DMS153 treated with DMSO at 0.1 percent for 48 hours (cell line): ENCODE data around the gene PPT2.

ENCODE experiments used
- DNase-seq: peaks from one replicate; lab custom pipeline; 2025; ENCODE audit not compliant: unreplicated experiment; lab: John Stamatoyannopoulos, UW

Gene PPT2, protein sequence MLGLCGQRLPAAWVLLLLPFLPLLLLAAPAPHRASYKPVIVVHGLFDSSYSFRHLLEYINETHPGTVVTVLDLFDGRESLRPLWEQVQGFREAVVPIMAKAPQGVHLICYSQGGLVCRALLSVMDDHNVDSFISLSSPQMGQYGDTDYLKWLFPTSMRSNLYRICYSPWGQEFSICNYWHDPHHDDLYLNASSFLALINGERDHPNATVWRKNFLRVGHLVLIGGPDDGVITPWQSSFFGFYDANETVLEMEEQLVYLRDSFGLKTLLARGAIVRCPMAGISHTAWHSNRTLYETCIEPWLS

DNA sequence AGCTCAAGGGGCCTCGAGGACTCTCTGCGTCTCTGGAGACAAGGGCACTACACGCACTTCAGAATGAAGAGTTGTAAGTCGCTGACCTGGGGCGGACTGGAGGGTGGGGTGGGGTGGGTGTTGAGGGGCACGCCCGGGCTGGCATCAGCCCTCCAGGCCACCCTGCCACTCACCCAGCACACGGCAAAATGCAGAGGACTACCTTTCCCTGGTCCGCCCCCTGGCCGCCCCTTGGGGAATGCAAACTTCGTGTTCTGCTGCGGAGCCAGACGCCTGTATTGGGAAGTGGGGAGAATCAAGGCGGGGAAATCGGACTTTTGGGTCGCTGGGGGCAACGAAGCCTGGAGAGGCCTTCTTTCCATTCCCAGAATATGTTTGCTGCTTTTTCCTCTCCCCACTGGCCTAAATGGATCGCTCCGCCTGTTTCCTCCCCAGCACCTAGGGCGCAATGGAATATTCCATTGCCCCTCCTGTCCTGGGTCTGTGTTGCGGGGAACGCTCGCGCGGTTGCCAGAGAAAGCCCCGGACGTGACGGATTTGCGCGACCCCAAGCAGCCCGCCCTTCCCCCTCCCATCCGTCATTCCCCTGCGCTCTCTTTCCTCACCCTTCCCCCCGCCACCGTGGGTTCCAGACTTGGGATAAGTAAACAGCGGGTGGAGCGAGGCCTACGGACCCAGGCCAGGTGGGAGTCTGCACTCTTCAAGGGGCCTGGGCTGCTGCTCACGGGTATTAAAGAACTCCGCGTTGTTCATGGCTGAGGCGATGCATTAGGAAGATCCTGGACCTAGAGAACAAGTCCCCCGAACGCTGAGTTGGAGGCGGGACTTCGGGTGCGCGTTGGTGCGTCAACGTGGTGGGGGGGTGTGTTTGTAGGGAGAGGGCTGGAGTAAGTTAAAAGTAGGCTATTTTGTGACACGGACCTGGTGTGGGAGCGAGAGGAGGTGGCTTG lies at the start of gene PPT2:
Gene PPT2, plus strand, starts transcription at position 578 of the 950 bp plus-strand sequence. CDS start 454 bp downstream, outside the sequence.
- DNase-seq, result peak; percentile 52

- DNase-seq, result no peak
Observed at GRCh38 chr6:32105433-32105832, 48.5 kb upstream of the PPT2 start.

DNA sequence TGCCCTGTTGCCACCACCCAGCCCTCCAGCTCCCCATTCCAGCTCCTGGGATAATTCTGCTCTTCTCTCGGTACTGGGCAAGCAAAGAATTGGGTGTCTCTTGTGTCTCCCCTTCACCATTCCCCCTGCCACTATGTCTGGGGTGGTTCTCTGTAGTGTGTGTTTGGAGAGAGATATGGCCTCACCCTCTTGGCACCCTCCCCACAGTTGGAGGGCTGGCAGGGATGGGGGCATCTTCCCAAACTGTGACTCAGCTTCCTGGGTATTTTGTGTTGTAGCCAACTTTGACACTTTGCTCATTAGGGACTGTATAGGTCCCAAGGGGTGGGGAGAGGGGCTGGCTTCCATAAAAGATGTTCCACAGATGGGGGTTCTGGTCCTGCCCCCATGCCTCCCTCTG lies 46.5 kb upstream of the PPT2 start:
- no peak for DNase-seq

DNA sequence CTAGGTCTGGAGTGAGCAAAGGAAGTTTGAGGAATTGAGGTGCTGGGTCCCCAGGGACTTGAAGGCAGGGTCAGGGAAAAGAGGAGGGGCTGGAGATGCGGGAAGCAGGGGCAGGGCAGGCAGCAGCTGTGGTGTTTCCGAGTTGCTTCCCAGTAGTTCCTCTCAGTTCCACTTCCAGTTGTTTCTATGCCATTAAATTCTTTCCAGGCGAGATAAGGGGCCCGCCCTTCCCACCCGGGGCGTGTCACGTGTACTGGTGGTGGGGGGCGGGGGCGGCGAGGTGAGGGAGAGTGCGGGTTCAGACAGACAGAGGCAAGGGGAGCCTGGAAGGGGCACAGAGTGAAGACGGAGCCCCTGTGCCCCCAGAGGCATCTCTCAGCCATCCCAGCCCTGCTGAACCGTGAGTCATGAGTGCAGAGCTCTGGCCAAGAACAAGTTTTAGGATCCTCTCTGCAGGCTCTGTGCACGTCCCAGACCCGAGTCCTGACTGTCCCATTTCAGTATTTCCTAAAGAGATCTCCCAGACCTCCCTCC lies 45.8 kb upstream of the PPT2 start:
- DNase-seq, result no peak

- DNase-seq, result no peak
Observed at GRCh38 chr6:32108727-32109113, 45.2 kb upstream of the PPT2 start.

DNA sequence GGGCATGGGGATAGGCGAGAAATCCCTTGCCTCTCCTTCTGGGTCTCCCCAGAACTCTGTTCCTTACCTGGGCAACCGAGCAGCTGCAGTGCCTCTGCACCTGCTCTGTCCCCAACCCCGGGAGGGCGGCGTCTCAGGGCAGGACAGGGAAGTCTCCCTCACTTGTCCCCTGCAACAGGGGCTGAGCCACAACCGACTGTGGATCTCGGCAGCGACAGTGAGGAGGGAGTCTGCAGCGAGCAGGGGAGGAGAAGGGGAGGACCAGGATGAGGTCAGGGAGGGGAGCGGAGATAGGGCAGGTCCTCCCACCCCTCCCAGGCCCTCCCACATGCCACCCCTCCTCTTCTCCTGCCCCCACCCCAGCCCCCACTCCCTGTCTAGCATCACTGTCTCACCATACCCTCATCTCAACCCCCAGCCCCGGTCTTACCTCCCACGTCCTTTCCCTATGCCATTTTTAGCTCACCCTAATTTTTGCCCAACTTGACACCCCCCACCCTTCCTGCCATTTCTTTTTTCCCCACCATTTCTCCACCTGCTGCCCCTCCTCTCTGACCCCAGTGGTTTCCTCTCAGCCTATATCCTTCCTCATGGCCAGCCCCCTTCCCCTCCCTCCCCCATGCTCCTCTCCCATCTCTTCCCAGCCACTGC lies 44.7 kb upstream of the PPT2 start, which contains the start of gene TNXB:
Gene TNXB, minus strand, starts transcription at position 225 of the 651 bp plus-strand sequence. CDS start 11,140 bp downstream, outside the sequence.
- no peak for DNase-seq

DNA sequence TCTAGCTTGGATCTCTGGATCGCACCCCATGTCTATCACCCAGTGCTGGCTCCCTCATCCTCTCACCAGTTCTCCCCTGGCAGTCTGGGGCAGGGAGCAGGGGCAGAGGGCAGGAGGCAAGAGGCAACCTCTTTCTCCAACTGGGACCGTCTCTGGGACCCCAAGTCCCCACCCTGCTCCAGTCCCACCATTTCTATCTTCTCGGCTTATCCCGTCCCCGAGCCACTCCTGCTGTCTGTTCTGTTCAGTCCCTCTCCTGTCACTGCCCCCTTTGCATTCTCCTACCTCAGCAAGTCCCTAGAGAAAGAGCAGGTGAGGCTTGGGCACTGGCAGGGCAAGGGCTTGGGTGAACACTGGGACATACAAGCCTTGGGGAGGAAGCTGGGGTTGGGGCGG lies 44.2 kb upstream of the PPT2 start:
- DNase-seq, result no peak

DNA sequence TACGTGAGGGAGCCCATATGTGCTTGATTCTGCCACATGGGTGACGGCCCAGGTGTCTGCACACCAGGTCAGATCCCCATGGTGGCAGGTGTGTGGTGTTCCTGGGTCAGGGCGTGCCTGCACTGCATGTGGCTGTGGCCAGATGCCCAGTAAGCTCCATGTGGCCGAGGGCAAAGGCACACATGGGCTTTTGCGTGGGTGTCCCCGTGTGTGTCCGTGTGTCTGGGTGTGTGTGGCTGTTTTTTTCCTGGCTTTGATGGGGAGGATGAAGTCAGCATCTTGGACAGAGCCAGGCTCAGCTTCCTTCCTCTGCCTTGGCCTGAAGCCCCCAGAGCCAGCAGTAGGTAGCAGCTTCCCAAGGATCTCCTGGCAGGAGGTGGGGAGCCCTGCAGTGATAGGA lies 43.3 kb upstream of the PPT2 start:
- no peak for DNase-seq

GRCh38 chr6:32111424-32112066 lies 42.4 kb upstream of the PPT2 start:
- no peak for DNase-seq

- DNase-seq, result no peak
Observed at GRCh38 chr6:32112431-32112980, 41.4 kb upstream of the PPT2 start.

- DNase-seq, result no peak
Observed at GRCh38 chr6:32113386-32114352, 40.3 kb upstream of the PPT2 start.

DNA sequence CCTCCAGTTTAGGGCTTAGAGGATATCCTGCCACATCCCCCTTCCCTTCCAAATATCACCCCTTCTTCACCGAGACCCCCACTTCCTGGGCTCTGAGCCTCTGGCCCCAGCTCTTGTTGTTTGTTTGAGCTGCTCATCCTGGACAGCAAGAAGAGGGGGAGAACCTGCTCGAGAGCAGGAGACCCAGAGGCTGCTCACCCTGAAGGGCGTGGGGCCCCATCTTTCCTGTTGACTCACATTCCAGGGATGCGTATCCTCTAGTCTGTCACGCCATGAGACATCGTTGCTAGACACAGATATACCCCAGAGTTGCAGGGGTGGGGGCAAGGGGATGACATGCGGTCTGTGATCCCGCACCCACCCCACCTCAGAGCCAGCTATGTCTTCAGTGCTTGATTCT lies 39.1 kb upstream of the PPT2 start:
- no peak for DNase-seq

DNA sequence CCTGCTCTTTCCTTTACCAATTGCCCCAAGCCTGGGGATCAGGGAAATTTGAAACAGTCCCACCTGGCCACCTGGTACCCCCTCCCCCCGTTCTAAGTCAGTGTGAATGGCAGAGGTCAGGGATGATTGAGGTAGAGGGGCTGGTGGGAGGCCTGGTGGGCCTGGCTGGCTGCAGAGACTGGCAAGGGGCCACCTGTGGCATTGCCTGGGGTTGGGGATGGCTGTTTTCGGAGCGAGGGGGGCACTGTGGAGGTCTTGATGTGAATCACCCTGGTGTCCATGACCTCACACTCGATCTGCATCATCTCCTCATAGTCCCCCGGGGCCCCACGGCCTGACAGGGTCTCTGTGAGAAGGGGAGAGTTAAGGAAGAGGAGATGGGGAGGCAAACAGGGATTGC lies 38.3 kb upstream of the PPT2 start:
- no peak for DNase-seq

DNA sequence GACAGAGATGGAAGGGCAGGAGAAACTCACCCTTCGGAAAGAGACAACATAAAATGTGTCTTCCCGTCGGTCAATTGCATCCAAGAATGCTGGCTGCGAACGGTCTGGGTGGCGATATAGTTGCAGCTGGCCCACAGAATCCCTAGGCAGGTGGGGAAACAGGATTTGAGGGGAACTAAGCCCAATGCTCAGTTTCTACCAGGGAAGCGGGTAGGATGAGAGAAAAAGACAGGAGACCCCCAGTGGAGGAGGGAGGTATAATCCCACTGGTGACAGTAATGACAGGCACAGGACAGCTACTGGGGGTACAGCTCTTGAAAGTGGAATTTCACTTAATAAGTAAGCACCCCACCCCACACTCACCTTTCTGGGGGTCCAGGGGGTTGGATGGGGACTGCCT lies 37.3 kb upstream of the PPT2 start:
- DNase-seq, result no peak

GRCh38 chr6:32117461-32117860 lies 36.5 kb upstream of the PPT2 start:
- no peak for DNase-seq

GRCh38 chr6:32118782-32119628 lies 34.9 kb upstream of the PPT2 start:
- DNase-seq, result peak; percentile 68

DNA sequence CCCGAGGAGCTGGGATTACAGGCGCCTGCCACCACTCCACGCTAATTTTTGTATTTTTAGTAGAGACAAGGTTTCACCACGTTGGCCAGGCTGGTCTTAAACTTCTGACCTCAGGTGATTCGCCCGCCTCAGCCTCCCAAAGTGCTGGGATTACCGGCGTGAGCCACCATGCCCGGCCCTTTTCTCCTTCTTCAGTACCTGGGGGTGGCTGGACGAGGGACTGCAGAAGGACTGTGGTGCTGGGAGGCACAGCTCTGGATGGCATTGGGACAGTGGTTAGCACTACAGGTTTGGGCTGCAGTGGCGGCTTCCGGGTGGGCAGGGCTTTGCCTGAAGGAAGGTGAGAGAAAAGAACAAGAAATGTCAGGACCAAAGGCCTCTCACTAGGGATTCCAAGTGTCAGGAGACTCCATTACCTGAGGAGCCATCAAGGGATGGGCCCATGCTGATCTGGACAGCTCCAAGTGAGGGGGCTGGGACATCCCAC lies 33.3 kb upstream of the PPT2 start:
- no peak for DNase-seq

- DNase-seq, result no peak
Observed at GRCh38 chr6:32123681-32124080, 30.3 kb upstream of the PPT2 start.
